ENCODE measurements around the gene RPL28.

Gene RPL28

DNA sequence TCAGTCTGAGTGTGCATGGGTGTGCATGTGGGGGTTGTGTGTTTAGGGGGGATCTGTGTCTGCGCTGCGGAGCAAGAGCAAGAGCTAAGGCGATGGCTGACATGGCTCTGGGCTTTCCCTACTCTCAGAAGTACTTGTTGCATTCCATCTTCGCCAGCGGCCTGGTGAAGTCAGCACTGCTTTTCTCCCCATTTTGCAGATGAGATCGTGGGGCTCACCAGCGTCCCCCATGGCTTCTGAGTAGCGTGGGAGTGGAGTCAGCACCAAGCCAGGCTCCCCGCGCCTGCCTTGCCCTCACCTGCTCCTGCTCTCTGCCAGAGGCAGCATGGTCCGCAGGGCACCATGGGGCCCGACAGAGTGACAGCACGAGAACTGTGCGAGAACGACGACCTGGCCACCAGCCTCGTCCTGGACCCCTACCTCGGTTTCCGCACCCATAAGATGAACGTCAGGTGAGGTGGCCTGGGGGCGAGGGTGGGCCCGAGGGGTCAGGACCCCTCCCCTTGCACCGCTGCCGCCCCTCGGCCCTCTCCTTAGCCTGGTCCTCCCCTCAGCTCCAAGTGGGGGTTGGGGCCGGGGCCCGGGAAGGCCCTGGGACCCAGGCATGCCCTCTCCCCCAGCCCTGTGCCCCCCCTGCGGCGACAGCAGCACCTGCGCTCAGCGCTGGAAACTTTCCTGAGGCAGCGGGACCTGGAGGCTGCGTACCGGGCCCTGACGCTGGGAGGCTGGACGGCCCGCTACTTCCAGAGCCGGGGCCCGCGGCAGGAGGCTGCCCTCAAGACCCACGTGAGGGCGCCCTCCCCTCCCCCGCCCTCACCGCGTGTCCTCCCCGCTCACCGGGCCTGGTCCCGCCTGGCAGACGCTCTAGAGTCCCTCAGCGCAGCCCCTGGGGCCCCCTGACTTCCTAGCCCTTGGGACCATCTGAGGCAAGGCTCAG is 43.9 kb upstream of the RPL28 start:
- TF ChIP-seq, protein P1, sequence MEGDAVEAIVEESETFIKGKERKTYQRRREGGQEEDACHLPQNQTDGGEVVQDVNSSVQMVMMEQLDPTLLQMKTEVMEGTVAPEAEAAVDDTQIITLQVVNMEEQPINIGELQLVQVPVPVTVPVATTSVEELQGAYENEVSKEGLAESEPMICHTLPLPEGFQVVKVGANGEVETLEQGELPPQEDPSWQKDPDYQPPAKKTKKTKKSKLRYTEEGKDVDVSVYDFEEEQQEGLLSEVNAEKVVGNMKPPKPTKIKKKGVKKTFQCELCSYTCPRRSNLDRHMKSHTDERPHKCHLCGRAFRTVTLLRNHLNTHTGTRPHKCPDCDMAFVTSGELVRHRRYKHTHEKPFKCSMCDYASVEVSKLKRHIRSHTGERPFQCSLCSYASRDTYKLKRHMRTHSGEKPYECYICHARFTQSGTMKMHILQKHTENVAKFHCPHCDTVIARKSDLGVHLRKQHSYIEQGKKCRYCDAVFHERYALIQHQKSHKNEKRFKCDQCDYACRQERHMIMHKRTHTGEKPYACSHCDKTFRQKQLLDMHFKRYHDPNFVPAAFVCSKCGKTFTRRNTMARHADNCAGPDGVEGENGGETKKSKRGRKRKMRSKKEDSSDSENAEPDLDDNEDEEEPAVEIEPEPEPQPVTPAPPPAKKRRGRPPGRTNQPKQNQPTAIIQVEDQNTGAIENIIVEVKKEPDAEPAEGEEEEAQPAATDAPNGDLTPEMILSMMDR (IDR thresholded peaks at IDR 0.05; ENCODE audit: low read depth, low read length) = no peak
- H3K4me3 ChIP-seq (ENCODE audit: low read depth, low read length) = no peak overlapping the region

DNA sequence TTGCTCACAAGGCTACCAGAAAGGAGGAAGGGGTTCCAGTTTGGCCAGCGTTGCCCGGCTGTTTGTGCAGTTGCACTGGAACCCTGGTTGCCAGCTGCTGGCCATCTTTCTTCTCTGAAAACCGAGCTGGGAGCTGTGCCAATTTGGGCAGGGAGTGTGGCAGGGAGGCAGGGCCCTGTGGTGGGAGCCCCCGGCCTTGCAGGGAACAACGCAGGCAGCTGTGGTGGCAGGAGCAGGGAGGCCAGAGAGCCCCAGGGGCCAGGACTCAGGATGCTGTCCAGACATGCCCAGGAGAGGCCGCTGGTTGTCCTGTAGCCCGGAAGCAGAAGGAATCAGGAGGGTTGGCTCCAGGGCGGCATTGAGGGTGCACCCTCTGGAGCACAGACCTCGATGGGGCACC is 41.3 kb upstream of the RPL28 start:
- H3K4me3 ChIP-seq (ENCODE audit: low read depth, low read length) = no peak overlapping the region
- TF ChIP-seq, protein P1 (IDR thresholded peaks at IDR 0.05; ENCODE audit: low read depth, low read length) = no peak

DNA sequence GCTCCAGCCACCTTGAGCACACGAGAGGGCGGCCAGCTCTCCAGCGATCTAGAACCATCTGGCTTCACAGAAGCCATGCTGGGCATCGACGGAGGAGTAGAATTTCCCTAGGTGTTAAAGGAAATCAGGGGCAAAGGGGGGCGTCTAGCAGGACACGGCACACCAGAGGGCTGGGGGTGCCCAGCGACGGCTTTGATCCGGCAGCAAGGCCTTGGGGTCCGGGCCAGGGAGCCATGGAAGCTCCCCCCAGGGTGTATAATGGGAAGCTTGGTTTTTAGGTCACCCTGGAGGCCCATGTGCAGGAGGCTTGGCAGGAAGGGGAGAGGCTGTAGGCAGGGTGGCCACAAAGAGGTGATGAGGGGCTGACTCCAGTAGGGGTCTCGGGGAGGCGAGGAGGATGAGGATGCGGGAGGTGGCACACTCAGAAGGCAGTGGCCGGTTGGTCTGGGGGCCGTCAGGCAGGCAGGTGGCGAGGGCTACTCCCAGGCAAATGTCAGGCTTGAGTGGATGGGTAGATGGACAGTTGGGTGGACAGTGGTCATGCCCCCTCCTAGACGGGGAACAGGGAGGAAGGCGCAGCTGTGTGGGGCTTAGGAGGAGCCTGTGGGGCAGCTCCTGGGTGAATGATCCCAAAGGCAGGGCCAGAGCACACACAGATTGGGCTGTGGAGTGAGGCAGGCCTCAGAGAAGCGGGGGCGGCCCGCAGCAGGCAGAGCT is 40.5 kb upstream of the RPL28 start:
- TF ChIP-seq, protein P1 (IDR thresholded peaks at IDR 0.05; ENCODE audit: low read depth, low read length) = no peak
- H3K4me3 ChIP-seq (ENCODE audit: low read depth, low read length) = no peak overlapping the region

DNA sequence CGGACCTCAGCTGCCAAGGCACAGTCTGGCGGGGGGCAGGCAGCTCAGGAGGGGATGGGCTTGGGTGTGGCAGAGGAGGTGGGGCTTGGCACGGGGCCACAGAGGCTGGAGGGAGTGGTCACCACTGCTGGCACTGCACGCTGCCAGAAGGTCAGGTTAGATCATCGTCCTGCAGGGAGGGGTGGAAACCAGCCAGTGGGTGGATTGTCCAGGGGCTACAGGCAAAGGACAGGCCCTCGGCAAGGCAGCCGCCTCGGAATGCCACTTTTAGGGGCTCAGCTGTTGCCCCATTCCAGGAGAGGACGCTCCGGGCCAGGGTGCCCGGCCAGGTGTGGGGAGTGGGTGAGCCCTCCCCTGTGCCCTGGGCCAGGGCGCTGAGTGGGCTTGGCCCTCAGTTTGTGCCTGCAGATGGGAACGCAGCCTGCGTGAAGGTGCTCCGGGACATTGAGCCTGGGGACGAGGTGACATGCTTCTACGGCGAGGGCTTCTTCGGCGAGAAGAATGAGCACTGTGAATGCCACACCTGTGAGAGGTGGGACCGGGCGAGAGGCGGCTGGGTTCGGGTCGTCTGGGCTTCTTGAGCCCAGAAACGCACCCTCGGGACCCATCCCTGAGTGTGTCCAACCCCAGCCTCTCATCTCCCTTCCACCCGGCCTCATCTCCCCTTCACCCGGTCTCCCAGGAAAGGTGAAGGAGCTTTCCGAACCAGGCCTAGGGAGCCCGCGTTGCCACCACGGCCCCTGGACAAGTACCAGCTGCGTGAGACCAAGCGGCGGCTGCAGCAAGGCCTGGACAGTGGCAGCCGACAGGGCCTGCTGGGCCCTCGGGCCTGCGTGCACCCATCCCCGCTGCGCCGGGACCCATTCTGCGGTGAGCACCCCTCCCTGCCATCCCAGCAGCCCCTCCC is 39.7 kb upstream of the RPL28 start:
- TF ChIP-seq, protein P1 (IDR thresholded peaks at IDR 0.05; ENCODE audit: low read depth, low read length) = no peak
- H3K4me3 ChIP-seq (ENCODE audit: low read depth, low read length) = no peak overlapping the region

DNA sequence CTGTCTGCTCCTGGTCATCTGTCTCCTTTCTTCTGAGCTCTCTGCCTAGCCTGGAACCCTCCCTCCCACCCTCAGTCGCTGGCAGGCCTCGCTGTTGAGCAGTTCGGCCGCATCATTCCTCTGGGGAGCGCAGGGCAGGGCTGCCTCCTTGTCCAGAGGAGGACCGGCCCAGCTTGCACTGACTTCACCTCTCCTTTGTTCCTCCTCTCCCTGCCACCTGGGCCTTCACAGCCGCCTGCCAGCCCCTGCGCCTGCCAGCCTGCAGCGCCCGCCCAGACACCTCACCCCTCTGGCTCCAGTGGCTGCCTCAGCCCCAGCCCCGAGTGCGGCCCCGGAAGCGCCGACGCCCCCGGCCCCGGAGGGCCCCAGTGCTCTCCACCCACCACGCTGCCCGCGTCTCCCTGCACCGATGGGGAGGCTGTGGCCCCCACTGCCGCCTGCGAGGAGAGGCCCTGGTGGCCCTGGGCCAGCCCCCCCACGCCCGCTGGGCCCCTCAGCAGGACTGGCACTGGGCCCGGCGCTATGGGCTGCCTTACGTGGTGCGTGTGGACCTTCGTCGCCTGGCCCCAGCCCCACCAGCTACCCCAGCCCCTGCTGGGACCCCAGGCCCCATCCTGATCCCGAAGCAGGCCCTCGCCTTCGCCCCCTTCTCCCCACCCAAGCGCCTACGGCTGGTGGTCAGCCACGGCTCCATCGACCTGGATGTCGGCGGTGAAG is 38.8 kb upstream of the RPL28 start:
- TF ChIP-seq, protein P1 (IDR thresholded peaks at IDR 0.05; ENCODE audit: low read depth, low read length) = no peak
- no peak overlapping the region for H3K4me3 ChIP-seq (ENCODE audit: low read depth, low read length)

DNA sequence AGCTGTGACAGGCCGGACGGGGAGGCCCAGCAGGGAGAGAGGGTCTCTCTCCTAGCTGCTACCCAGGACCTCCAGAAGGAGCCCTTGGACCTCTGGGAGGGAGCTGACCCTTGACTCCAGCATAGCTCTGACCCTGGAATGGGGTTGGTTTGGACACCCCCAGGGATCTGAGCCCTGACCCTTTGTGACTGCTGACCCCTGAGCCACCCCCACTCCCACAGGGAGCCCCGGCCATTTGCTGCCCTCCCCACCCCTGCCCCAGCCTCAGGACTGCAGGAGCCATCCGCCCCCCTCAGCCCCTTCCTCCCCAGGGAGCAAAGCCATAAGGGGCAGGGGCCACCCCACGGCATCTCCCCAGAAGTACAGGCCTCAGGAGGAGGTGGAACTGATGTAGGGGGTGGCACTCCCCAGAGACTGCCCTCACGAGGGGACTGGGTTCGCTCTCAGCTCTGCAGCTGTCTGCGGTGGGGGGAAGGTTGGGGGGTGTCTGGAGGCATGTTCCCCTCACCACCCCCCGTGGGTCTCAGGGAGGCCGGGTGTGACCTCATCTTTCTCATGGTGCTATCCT is 38.2 kb upstream of the RPL28 start:
- no peak overlapping the region for H3K4me3 ChIP-seq (ENCODE audit: low read depth, low read length)
- TF ChIP-seq, protein P1 (IDR thresholded peaks at IDR 0.05; ENCODE audit: low read depth, low read length) = no peak

Measured in WI38 (cell line).